22Rv1 (cell line): Measurements from ENCODE around the gene SRI.

ENCODE experiments used
- H3K27ac ChIP-seq: fragments of 450-650 bp; 2 replicates; pipeline ENCODE4 v1.5.1; 2017
- ZFX ChIP-seq: fragments of 450-650 bp; IDR thresholded peaks from 2 replicates; pipeline ENCODE4 v1.6.1; 2017; ENCODE audit warnings: antibody characterized with exemption, borderline replicate concordance
- TF ChIP-seq, protein P1 (sequence below): fragments of 450-650 bp; IDR thresholded peaks from 2 replicates; pipeline ENCODE4 v1.5.1; 2017; ENCODE audit warnings: mild to moderate bottlenecking

Gene SRI

DNA sequence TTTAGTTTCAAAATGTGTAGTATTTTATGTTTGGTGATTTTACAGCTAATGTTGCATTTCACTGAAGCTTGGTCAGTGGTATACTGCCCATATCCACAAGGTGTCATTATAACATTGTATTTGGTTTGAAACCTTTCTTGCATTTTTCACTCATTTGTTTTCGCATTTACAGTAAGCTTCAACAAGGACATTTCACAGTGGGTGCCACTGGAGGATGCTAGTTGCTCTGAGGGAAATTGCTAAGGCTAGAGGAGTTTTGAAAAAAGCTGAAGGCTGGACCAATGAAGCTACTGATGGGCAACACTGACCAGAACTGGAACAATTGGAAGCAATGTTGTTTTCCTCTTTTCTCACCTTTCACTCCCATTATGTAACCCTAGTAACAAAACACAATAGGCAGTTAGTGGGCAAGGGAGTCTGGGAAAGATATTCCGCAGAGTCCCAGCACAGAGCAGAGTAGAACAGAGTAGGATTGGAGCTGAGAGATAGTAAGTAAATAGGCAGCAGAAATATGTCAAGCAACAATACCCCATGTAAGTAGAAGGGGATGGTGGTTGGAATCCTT, 23.6 kb upstream of the SRI start:
- H3K27ac ChIP-seq = no peak overlapping the region
- TF ChIP-seq ZFX = no peak
- TF ChIP-seq, protein P1, sequence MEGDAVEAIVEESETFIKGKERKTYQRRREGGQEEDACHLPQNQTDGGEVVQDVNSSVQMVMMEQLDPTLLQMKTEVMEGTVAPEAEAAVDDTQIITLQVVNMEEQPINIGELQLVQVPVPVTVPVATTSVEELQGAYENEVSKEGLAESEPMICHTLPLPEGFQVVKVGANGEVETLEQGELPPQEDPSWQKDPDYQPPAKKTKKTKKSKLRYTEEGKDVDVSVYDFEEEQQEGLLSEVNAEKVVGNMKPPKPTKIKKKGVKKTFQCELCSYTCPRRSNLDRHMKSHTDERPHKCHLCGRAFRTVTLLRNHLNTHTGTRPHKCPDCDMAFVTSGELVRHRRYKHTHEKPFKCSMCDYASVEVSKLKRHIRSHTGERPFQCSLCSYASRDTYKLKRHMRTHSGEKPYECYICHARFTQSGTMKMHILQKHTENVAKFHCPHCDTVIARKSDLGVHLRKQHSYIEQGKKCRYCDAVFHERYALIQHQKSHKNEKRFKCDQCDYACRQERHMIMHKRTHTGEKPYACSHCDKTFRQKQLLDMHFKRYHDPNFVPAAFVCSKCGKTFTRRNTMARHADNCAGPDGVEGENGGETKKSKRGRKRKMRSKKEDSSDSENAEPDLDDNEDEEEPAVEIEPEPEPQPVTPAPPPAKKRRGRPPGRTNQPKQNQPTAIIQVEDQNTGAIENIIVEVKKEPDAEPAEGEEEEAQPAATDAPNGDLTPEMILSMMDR = peak; percentile 90

- TF ChIP-seq ZFX = no peak
- TF ChIP-seq, protein P1 = no peak
- no peak overlapping the region for H3K27ac ChIP-seq
These were observed 20.0 kb upstream of the SRI start for GRCh38 chr7:88239852-88240251.

DNA sequence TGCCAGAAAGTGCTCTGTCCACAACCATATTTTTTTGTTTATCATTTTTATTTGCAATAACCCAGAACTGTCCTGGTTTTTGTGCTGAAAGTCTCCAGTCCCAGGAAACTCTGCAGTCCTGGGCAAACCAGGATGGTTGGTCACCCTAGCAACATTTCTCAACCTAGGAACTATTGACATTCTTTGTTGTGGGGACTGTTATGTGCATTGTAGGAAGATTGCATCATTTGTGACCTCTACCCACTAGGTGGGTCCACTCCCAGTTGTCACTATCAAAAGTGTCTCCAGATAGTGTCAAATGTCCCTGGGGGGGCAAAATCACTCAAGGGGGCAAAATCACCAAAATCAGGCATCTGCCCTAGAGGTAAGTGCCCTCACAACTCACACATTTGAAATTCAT, 14.0 kb upstream of the SRI start:
- no peak for TF ChIP-seq ZFX
- TF ChIP-seq, protein P1 = no peak
- no peak overlapping the region for H3K27ac ChIP-seq

DNA sequence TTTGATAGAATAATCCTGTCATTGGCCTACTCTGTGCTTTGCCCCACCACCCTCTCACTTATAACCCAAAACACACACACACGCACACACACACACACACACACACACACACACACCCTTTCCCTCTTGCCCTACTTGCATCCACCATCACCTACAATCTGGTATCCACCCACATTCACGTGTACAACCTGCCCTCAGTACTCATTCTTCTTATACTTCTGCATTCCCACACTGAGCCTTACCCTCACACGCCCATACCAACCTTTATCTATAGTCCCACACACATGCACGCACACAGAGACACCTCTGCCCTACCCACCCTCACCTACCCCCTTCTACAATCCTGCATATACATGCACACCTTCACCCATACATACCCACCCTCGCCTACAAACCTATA, 10.8 kb upstream of the SRI start:
- TF ChIP-seq, protein P1 = no peak
- TF ChIP-seq ZFX = no peak
- H3K27ac ChIP-seq = no peak overlapping the region

DNA sequence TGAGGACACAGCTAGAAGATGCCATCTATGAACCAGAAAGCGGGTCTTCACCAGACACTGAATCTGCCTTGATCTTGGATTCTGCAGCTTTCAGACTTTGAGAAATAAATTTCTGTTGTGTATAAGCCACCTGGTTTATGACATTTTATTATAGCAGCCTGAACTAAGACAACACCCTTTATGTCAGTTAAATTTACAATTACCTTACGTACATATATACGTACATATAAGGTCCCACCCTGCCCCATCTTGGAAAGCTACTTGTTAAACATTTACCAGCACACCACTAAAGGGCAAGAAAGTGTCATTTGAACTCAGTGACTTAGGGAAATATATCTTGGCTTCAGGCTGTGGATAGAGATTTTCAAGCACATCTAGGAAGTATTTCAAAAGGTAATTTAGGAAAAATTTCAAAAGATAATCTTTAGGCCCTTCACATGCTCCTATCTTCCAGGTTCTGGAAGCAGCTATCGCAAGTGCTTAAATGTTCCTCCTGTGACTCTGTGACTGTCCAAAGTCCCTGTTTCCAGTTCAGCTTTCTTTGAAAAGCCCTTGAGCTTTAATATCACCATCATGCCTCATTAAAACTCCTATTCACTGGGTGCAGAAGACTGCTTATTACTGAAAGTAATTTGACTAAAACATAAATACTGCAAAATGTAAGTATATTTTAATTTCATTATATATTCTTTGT, 9.6 kb upstream of the SRI start:
- TF ChIP-seq, protein P1 = no peak
- TF ChIP-seq ZFX = no peak

GRCh38 chr7:88226886-88227516, 7.2 kb upstream of the SRI start:
- H3K27ac ChIP-seq = peak overlapping the region; percentile 65
- TF ChIP-seq ZFX = no peak
- TF ChIP-seq, protein P1 = no peak

More for the DNA sequence above, 9.6 kb upstream of the SRI start:
- no peak overlapping the region for H3K27ac ChIP-seq

DNA sequence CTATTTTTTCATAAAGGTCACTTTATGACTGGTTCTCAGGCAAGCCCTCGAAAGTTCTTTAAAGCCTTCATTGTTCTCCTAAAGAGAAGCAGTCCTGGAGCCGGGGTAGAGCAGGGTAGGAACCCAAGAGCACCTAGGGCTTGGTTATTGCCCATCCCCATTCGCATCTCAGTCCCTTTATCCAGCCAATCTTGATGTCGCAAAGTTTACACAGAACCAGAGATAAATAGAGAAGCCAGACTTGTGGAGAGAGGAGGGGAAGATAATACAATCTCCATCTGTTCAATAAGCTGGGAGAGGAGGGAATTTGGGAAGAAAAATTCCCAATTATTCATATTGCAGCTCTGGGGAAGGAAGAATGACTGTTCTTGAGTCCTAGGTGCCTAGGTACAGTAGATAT, 6.4 kb upstream of the SRI start:
- TF ChIP-seq ZFX = no peak

More for the DNA sequence above, 6.4 kb upstream of the SRI start:
- peak overlapping the region; percentile 65 for H3K27ac ChIP-seq
